Heart left ventricle (tissue), 16 donors: Measurements from ENCODE around the gene DAGLA. TPM values are rescaled to one million over a fixed set of nuclear protein-coding genes. Genes with fewer than 3 reads are reported as not detected.

ENCODE experiments used
- ATAC-seq, 4 donors: fragments of 200-7000 bp; cut with Tn5 transposase; one replicate each; pipeline ENCODE4 v1.9.1; 2020 to 2022; ENCODE audit warnings: moderate library complexity in 4 of 4, mild to moderate bottlenecking in 3 of 4, moderate number of reproducible peaks in 1 of 4
- DNase-seq, 5 donors: peaks; one replicate each; pipeline ENCODE4 v3.0.0-alpha.2; 2020
- H3K27ac ChIP-seq, 12 donors: fragments of 200-600 bp; sonication (generic) in 4 of 12; one replicate each; pipeline versions ENCODE4 v1.5.0 to v1.8.0; 2016 to 2022; ENCODE audit warnings: mild to moderate bottlenecking in 2 of 12
- H3K27me3 ChIP-seq, 9 donors: fragments of 200-600 bp; sonication (generic) in 2 of 9; one replicate each; pipeline versions ENCODE4 v1.5.1 to v1.8.0; 2016 to 2022; ENCODE audit warnings: mild to moderate bottlenecking in 3 of 9
- H3K36me3 ChIP-seq, 9 donors: fragments of 200-600 bp; sonication (generic) in 2 of 9; one replicate each; pipeline versions ENCODE4 v1.5.0 to v1.8.0; 2018 to 2022; ENCODE audit warnings: mild to moderate bottlenecking in 2 of 9
- H3K4me1 ChIP-seq, 12 donors: fragments of 200-600 bp; sonication (generic) in 4 of 12; one replicate each; pipeline versions ENCODE4 v1.5.0 to v1.8.0; 2016 to 2022; ENCODE audit warnings: mild to moderate bottlenecking in 3 of 12
- H3K4me3 ChIP-seq, 12 donors: fragments of 200-600 bp; sonication (generic) in 4 of 12; one replicate each; pipeline versions ENCODE4 v1.5.0 to v1.8.0; 2017 to 2022; ENCODE audit warnings: mild to moderate bottlenecking in 9 of 12, moderate library complexity in 4 of 12
- H3K9me3 ChIP-seq, 12 donors: fragments of 200-600 bp; sonication (generic) in 4 of 12; one replicate each; pipeline versions ENCODE4 v1.5.0 to v1.8.0; 2016 to 2022; ENCODE audit warnings: mild to moderate bottlenecking in 1 of 12
- CTCF ChIP-seq, 12 donors: fragments of 200-600 bp; sonication (generic) in 4 of 12; IDR thresholded peaks; one replicate each; pipeline versions ENCODE4 v1.5.0 to v1.8.0; 2018 to 2022; ENCODE audit warnings: antibody characterized with exemption in 12 of 12, mild to moderate bottlenecking in 5 of 12
- POLR2A ChIP-seq, 2 donors: fragments of 450-650 bp; IDR thresholded peaks; one replicate each; pipeline ENCODE4 v1.6.1; 2017; ENCODE audit warnings: antibody characterized with exemption in 2 of 2, mild to moderate bottlenecking in 2 of 2, moderate library complexity in 2 of 2
- WGBS, 4 donors: extraction: QIAGEN DNeasy Blood & Tissue Kit in 2 of 4; methylation state at CpG; one replicate each; pipeline versions ENCODE4 v1.1.5 to v1.1.7; 2013 to 2018; 5-methylcytosine and 5-hydroxymethylcytosine counted together
- intact Hi-C, 10 donors: fragments of 100-400 bp; cut with DNase I; formaldehyde crosslinking; loops; one replicate each; pipeline versions ENCODE4 v1.11.1 to v1.14.2; 2022
- polyA plus RNA-seq, 2 donors: library from polyadenylated mRNA; stranded (reverse); fragments of 200-250 nt; gene quantifications; one replicate each; pipeline ENCODE4 v1.2.3, GENCODE V29; 2013
- total RNA-seq, 9 donors: library from RNA; depleted of rRNA in 2 of 9; stranded (reverse); fragments of >200 nt in 2 of 9; fragmentation: NEBNext Ultra II Directional in 3 of 9; extraction: Animal tissue kit (Norgen Biotek cat#: 25700) in 3 of 9; gene quantifications; one replicate each; pipeline versions ENCODE4 v1.1.0 to v1.2.4, GENCODE V29; 2016 to 2023
- donor health status: ischemic (EF 13 %, LVEDD 7.1; RV severe dilation, severe dysfunction).
- donor health status: healthy with polysubstance abuse.
- donor health status: DM: no; HTN: yes; CAD: no.
- donor health status: DM: no; HTN: no; CAD: no.
- donor health status: ischemic (EF 25% LVEDD 6.9; RV normal size, moderate dysfunction).
- donor health status: ischemic (EF 25% LVEDD 5.7; RV mildly dilated, moderate dysfunction).
- donor health status: healthy.
- donor health status: DM: yes; HTN: yes; CAD: no.
- donor health status: ischemic (EF 35%, LVEDD 5.7; RV mildly dilated, moderate dysfunction).
- donor health status: nonischemic (EF 11% LVEDD 7.7; RV severe dilation, severe dysfunction).
- donor health status: DM: yes; HTN: yes; CAD: no.
- donor health status: PGD.
- donor health status: ischemic (EF 29% LVEDD 5.4; RV normal size, mild dysfunction).
- donor health status: nonischemic (EF 23%, LVEDD 6.1; RV moderate dilation, normal function).

DAGLA gene
- total and polyA plus RNA-seq, 11 donors: 2.2 to 5.6 (median 3.3) TPM

GRCh38 chr11:61762223-61762615 lies 82.0 kb downstream of the DAGLA start:
- peaks cover 0 to 7% (median 0%) of the 10 kb centered on the region in 9 donors for H3K27me3 ChIP-seq
- H3K27ac ChIP-seq: no peak overlapping the region
- ATAC-seq: no peak
- H3K36me3 ChIP-seq: no peaks in the 10 kb centered on the region
- H3K9me3 ChIP-seq: no peaks in the 10 kb centered on the region
- no peak for DNase-seq
- TF ChIP-seq CTCF (IDR thresholded peaks at IDR 0.05) (no peak), POLR2A (IDR thresholded peaks at IDR 0.05) (no peak)
- no peak overlapping the region for H3K4me3 ChIP-seq
- 59 to 77% (median 70%) methylated on average over 8 to 10 of the region's 10 CpGs for WGBS, 4 donors
- intact Hi-C loops: no loop called here
- peaks cover 0 to 5% (median 0%) of the 10 kb centered on the region in 12 donors for H3K4me1 ChIP-seq

DNA sequence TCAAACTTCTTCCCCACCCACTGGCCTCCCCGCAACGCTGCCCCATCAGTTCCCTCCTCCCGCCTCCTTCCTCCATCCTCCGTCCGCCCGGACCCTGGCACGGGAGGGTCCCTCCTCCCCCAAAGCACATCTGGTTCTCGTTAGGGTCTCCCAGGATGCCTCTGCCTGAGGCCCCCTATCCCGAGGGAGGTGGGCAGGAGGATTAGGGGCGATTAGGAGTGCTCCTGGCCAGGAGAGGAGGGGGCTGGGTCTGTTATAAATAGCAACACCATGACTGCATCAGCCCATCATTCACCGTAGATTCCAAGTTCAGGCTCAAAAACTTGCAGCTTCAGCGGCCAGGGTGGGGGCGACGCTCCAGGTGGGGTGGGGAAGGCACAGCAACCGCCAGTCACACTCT lies 82.6 kb downstream of the DAGLA start:
- Histone ChIP-seq H3K4me1 (peaks cover 0 to 5% (median 0%) of the 10 kb centered on the region in 12 donors), H3K9me3 (no peaks in the 10 kb centered on the region), H3K27ac (no peak overlapping the region), H3K36me3 (no peaks in the 10 kb centered on the region), H3K27me3 (peaks cover 0 to 7% (median 0%) of the 10 kb centered on the region in 9 donors), H3K4me3 (no peak overlapping the region)
- 27 to 32% (median 31%) methylated on average over 11 to 15 of the region's 15 CpGs for WGBS, 4 donors
- ATAC-seq (no peak), DNase-seq (no peak)
- TF ChIP-seq CTCF (IDR thresholded peaks at IDR 0.05) (no peak), POLR2A (IDR thresholded peaks at IDR 0.05) (no peak)
- intact Hi-C loops: no loop called here

GRCh38 chr11:61763930-61764605 lies 83.9 kb downstream of the DAGLA start:
- Histone ChIP-seq H3K4me3 (no peak overlapping the region), H3K4me1 (peaks cover 0 to 5% (median 0%) of the 10 kb centered on the region in 12 donors), H3K27me3 (peaks cover 0 to 7% (median 0%) of the 10 kb centered on the region in 9 donors), H3K9me3 (no peaks in the 10 kb centered on the region), H3K36me3 (no peaks in the 10 kb centered on the region), H3K27ac (no peak overlapping the region)
- WGBS, 4 donors: 69 to 74% (median 71%) methylated on average over 7 to 23 of the region's 23 CpGs
- no peak for DNase-seq
- ATAC-seq: no peak
- intact Hi-C loops: no loop called here
- TF ChIP-seq CTCF (IDR thresholded peaks at IDR 0.05): no peak
- TF ChIP-seq POLR2A (IDR thresholded peaks at IDR 0.05): no peak

DNA sequence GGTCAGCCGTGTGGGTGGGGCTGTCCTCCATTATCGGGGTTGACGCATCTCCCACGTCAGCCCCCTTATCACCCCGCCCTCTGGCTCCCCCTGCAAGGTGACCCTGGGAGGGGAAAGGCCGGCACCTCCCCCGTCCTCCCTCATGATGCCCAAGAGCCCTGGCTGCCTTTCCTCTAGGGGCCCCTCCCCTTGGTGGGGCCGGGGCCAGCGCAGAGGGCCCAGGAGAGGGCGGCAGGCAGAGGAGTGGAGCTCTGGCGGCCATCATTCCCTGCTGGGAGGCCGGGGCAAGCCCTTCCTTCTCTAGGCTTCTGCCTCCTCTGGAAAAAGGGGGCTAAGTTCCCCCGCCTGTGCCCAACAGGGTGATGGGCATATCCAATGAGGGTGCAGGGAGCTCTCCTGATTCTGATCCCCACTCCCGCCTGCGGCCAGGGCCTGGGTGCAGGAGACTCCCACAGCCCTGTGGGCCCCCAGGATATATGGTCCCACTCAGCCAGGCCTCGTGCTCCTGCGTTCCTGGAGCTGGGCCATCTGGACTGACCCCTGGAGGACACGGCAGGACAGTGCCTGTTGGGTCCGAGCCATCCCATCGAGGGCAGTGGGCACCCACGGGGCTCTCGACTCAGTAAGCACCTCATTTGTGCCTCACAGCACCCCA lies 84.5 kb downstream of the DAGLA start:
- no peaks in the 10 kb centered on the region for H3K9me3 ChIP-seq
- peaks cover 0 to 5% (median 0%) of the 10 kb centered on the region in 12 donors for H3K4me1 ChIP-seq
- WGBS, 4 donors: 44 to 51% (median 45%) methylated on average over 19 to 22 of the region's 22 CpGs; no CpG with 5 or more reads in 1 of the 4 donors
- intact Hi-C loops: no loop called here
- H3K27ac ChIP-seq: no peak overlapping the region
- no peak for TF ChIP-seq CTCF (IDR thresholded peaks at IDR 0.05)
- TF ChIP-seq POLR2A (IDR thresholded peaks at IDR 0.05): no peak
- DNase-seq: peak in 1 of 5 donors; percentile 78
- ATAC-seq: peak in 3 of 4 donors; percentile 53 to 81 (median 55)
- peaks cover 0 to 7% (median 0%) of the 10 kb centered on the region in 9 donors for H3K27me3 ChIP-seq
- H3K36me3 ChIP-seq: no peaks in the 10 kb centered on the region
- H3K4me3 ChIP-seq: no peak overlapping the region
